Limb (tissue), 2 donors: ENCODE data around the gene MARCHF10.
"Not testable (repeated sequence)": the region's sequence is repeated elsewhere in the genome, so short reads cannot be mapped to it uniquely, and the experiment has no call there.

Experiments used
- DNase-seq, 2 donors: peaks; one replicate each; pipeline ENCODE4 v3.0.0-alpha.2; 2016; ENCODE audit errors: extremely low spot score in 2 of 2

MARCHF10 gene

DNA sequence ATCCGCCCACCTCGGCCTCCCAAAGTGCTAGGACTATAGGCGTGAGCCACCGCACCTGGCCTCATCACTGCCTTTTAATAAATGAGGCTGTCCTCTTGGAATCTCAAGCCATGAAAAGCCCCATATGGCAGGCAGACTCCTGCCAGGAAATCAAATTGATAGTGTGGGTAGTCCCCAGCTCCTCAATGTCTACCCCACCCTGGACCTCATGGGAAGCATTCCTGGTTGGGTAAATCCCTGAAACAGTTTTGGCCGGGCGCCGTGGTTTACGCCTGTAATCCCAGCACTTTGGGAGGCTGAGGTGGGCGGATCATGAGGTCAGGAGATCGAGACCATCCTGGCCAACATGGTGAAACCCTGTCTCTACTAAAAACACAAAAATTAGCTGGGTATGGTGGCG lies 109.7 kb downstream of the MARCHF10 start:
- not testable (repeated sequence) for DNase-seq

DNA sequence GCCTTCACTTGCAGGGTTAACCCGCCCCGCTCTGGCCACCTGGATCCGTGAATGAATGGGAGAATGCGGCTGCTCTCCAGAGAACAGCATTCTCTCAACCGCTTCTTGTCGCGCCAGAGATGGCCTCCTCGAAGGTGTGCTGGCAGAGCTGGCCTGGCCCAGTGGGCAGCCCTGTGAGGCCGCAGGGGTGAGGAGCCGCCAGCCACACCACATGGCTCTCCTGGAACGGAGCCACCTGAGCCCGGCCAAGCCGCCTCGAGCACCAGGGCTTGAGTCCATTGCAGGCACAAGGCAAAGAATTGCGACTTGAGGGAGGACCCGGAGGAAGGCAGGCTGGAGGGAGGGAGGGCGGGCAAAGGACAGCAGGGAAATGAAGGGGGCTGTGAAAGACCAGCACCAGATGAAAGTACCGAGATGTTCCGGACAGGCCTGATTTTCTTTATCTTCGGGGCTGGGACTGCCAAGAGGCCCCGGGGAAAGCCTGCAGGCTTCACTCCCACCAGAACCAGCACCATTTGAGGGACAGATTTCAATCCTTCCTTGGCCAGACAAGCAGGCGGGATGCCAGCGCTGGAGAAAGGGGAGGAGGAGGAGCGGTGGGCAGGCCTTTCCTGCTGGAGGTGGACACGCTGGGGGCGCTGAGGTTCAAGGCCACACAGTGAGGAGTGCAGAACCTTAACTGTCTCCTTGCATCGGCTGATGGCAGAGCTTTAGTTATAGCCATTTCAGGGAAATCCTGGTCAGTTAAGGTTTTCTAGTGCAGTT lies 111.2 kb downstream of the MARCHF10 start:
- no peak for DNase-seq

GRCh38 chr17:62696256-62696655 lies 111.9 kb downstream of the MARCHF10 start:
- DNase-seq, result no peak

DNA sequence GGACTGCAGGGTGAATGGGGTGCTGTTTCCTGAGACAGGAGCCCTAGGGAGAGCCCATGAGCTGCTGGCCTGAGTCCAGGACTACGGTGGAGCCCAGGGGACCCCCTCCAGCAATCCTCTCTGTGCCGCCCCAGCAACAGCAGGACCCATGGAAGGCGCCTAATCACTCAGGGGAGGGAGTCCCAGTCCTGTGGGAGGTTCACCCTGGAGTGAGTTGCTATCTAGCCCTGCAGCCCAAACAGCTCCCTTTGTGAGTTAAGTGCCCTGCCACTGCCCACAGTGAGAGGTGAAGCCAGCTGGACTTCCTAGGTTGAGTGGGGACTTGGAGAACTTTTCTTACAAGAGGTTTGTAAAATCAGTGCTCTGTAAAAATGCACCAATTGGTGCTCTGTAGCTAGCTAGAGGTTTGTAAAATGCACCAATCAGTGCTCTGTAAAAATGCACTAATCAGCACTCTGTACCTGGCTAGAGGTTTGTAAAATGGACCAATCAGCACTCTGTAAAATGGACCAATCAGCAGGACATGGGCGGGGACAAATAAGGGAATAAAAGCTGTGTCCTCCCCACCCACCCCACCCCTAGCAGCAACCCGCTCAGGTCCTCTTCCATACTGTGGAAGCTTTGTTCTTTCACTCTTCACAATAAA lies 112.9 kb downstream of the MARCHF10 start:
- not testable (repeated sequence) for DNase-seq

- DNase-seq, result no peak
These were observed 114.3 kb downstream of the MARCHF10 start for GRCh38 chr17:62693616-62694409.

GRCh38 chr17:62692721-62693431 lies 115.2 kb downstream of the MARCHF10 start:
- DNase-seq, result no peak

DNA sequence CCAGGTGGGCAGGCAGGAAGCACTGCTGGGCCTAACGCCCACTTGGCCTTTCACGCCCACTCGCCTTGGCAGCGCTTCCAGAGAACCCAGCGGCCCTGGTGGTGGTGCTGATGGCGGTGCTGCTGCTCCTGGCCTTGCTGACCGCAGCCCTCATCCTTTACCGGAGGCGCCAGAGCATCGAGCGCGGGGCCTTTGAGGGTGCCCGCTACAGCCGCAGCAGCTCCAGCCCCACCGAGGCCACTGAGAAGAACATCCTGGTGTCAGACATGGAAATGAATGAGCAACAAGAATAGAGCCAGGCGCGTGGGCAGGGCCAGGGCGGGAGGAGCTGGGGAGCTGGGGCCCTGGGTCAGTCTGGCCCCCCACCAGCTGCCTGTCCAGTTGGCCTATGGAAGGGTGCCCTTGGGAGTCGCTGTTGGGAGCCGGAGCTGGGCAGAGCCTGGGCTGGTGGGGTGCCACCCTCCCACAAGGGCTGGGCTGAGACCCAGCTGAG lies 115.9 kb downstream of the MARCHF10 start:
- DNase-seq, result no peak

GRCh38 chr17:62691589-62691915 lies 116.6 kb downstream of the MARCHF10 start:
- not testable (repeated sequence) for DNase-seq

DNA sequence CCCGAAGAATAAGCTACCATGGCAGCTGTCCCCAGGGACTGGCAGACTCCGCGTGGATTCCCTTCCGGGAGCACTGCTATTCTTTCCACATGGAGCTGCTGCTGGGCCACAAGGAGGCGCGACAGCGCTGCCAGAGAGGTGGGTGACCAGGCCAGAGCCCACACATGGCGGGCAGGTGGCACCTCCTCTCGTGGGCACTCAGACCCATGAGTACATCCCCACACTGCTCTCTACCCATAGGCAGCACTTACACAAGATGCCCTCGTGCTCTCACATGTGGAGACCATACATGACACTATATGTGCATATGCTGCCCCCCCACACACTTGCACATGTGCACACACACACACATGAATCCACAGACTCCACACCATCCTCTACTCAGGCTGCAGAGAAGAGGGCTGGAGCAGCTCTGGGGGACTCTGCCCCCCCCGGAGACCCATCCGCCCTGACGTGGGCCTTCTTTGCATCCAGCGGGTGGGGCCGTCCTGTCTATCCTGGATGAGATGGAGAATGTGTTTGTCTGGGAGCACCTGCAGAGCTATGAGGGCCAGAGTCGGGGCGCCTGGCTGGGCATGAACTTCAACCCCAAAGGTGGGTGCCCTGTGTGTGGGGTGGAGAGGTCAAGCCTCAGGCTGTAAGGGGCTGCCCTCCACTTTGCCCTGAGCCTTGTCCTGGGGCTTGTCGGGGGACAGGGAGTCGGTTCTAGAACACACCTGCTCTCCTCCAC lies 117.8 kb downstream of the MARCHF10 start:
- no peak for DNase-seq

GRCh38 chr17:62689441-62690167 lies 118.5 kb downstream of the MARCHF10 start:
- peak in 1 of 2 donors; percentile 28 for DNase-seq

- peak in 1 of 2 donors; percentile 39 for DNase-seq
These were observed 119.5 kb downstream of the MARCHF10 start for GRCh38 chr17:62688398-62689160.

- DNase-seq, result no peak
These were observed 120.1 kb downstream of the MARCHF10 start for GRCh38 chr17:62687997-62688396.

GRCh38 chr17:62684179-62684578 lies 123.9 kb downstream of the MARCHF10 start:
- no peak for DNase-seq

- no peak for DNase-seq
These were observed 126.2 kb downstream of the MARCHF10 start for GRCh38 chr17:62681939-62682381.

- DNase-seq, result no peak
These were observed 126.8 kb downstream of the MARCHF10 start for GRCh38 chr17:62681061-62681938.

GRCh38 chr17:62680541-62681052 lies 127.5 kb downstream of the MARCHF10 start:
- no peak for DNase-seq

DNA sequence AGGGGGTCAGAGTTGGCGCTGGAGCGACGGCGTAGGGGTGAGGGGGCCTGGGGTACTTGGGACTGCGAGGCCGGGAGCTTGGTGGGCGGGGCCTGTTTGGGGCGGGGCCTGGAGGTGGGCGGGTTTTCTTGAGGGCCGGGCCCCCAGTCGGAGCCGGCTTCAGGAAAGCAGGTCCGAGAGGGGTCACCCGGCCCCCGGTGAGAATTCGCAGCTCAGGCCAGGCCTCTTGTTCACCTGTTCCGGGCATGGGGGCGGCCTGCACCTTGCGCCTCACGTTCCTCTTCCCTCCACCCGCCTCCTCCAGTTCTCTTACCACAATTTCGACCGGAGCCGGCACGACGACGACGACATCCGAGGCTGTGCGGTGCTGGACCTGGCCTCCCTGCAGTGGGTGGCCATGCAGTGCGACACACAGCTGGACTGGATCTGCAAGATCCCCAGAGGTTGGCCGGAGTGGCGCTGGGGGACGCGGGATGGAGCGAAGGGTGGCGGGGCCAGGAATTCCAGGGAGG lies 128.2 kb downstream of the MARCHF10 start:
- DNase-seq, result no peak
